Spleen (tissue), 11 donors: ENCODE data around the gene RPL14. TPM values are rescaled to one million over a fixed set of nuclear protein-coding genes. Genes with fewer than 3 reads are reported as not detected.

ENCODE experiments used
- DNase-seq: peaks from one replicate; pipeline ENCODE4 v3.0.0-alpha.2; 2020
- H3K27ac ChIP-seq, 8 donors: fragments of 200-600 bp; sonication (generic) in 7 of 8; 1 replicate in 4 of 8; 2 replicates in 4 of 8; pipeline versions ENCODE4 v1.5.0 to v1.8.0; 2016 to 2021; ENCODE audit warnings: inconsistent platforms in 4 of 8, mild to moderate bottlenecking in 4 of 8, moderate library complexity in 1 of 8
- H3K27me3 ChIP-seq, 7 donors: fragments of 200-600 bp; sonication (generic) in 6 of 7; replicated peaks in 1 of 7; 1 replicate in 4 of 7; 2 replicates in 3 of 7; pipeline versions ENCODE4 v1.5.0 to v1.8.0; 2016 to 2021; ENCODE audit warnings: inconsistent platforms in 3 of 7, mild to moderate bottlenecking in 1 of 7
- H3K36me3 ChIP-seq, 6 donors: fragments of 200-600 bp; sonication (generic) in 5 of 6; 1 replicate in 4 of 6; 2 replicates in 2 of 6; pipeline versions ENCODE4 v1.5.0 to v1.8.0; 2016 to 2021; ENCODE audit warnings: inconsistent platforms in 2 of 6
- H3K4me1 ChIP-seq, 6 donors: fragments of 200-600 bp; sonication (generic) in 5 of 6; 1 replicate in 3 of 6; 2 replicates in 3 of 6; pipeline versions ENCODE4 v1.5.0 to v1.8.0; 2016 to 2021; ENCODE audit warnings: inconsistent platforms in 3 of 6
- H3K4me3 ChIP-seq, 8 donors: fragments of 200-600 bp; sonication (generic) in 7 of 8; 1 replicate in 4 of 8; 2 replicates in 4 of 8; pipeline versions ENCODE4 v1.5.0 to v1.8.0; 2016 to 2021; ENCODE audit warnings: inconsistent platforms in 4 of 8, mild to moderate bottlenecking in 4 of 8, moderate library complexity in 2 of 8
- H3K9me3 ChIP-seq, 8 donors: fragments of 200-600 bp; sonication (generic) in 7 of 8; 1 replicate in 4 of 8; 2 replicates in 4 of 8; pipeline versions ENCODE4 v1.5.0 to v1.8.0; 2016 to 2021; ENCODE audit warnings: inconsistent platforms in 4 of 8
- POLR2A ChIP-seq, 3 donors: fragments of 450-650 bp; IDR thresholded peaks; one replicate each; pipeline ENCODE4 v1.5.1; 2017; ENCODE audit warnings: antibody characterized with exemption in 3 of 3, mild to moderate bottlenecking in 1 of 3
- POLR2AphosphoS5 ChIP-seq, 3 donors: sonication (generic); formaldehyde crosslinking; IDR thresholded peaks; one replicate each; pipeline ENCODE4 v1.5.1; 2017; ENCODE audit warnings: antibody characterized with exemption in 3 of 3
- WGBS, 5 donors: extraction: QIAGEN DNeasy Blood & Tissue Kit in 3 of 5; methylation state at CpG; one replicate each; pipeline versions ENCODE4 v1.1.5 to v1.1.7; 2013 to 2018; 5-methylcytosine and 5-hydroxymethylcytosine counted together
- intact Hi-C: fragments of 100-400 bp; cut with DNase I; formaldehyde crosslinking; loops from one replicate; pipeline ENCODE4 v1.15.0; 2023; ENCODE audit warnings: low total_unique reads
- polyA plus RNA-seq, 3 donors: library from polyadenylated mRNA; stranded (reverse); fragments of 200-250 nt; gene quantifications; one replicate each; pipeline ENCODE4 v1.2.1, GENCODE V29; 2013
- total RNA-seq, 7 donors: library from RNA; depleted of rRNA in 3 of 7; stranded (reverse); fragments of >200 nt in 3 of 7; fragmentation: NEBNext Ultra II Directional in 4 of 7; extraction: Animal tissue kit (Norgen Biotek cat#: 25700) in 4 of 7; gene quantifications; one replicate each; pipeline versions ENCODE4 v1.1.0 to v1.2.1, GENCODE V29; 2016 to 2021
- TF ChIP-seq, protein P1 (sequence below), 11 experiments: fragments of 200-600 bp in 7 of 11; fragments of 450-650 bp in 4 of 11; sonication (generic) in 4 of 11; IDR thresholded peaks in 8 of 11; conservative IDR thresholded peaks in 3 of 11; 1 replicate in 7 of 11; 2 replicates in 4 of 11; pipeline versions ENCODE4 v1.4.0 to v1.8.0; 2016 to 2021; ENCODE audit warnings: antibody characterized with exemption in 11 of 11, inconsistent platforms in 4 of 11, mild to moderate bottlenecking in 1 of 11
- donor health status: healthy with polysubstance abuse.
- donor health status: DM: no; HTN: no; CAD: no; lungs with moderate emphysema.
- donor health status: DM: no; HTN: no; CAD: no.
- donor health status: Bipolar disorder and iron deficiency.
- donor health status: healthy.
- donor health status: DM: no; HTN: no; CAD: no.
- donor health status: DM: yes; HTN: yes; CAD: no.

RPL14 gene
- total and polyA plus RNA-seq, 10 donors: 292 to 2,856 (median 1,317) TPM

DNA sequence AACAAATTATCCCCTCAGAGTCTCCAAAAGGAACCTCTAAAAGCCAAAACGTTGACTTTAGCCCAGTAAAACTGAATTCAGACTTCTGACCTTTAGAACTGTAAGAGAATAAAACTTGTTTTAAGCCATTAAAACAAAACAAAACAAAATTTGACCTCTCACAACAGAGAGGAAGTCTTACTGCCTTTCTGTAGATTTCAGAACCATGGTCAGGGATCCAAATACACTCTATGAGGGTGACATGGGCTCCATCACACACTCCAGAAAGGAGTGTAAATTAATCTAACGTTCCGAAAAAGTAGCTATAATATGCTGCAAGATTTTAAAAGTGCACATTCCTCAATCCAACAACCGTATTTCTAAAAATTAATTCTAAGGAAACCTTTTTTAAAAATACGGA lies 19.2 kb upstream of the RPL14 start:
- H3K27ac ChIP-seq: no peak overlapping the region
- H3K4me3 ChIP-seq: no peak overlapping the region
- H3K27me3 ChIP-seq: no peaks in the 10 kb centered on the region
- no peaks in the 10 kb centered on the region for H3K9me3 ChIP-seq
- no peaks in the 10 kb centered on the region for H3K4me1 ChIP-seq
- 79 to 87% (median 83%) methylated on average over 5 of the region's 5 CpGs for WGBS, 5 donors
- H3K36me3 ChIP-seq: no peaks in the 10 kb centered on the region
- intact Hi-C loops: no loop called here
- DNase-seq: no peak
- TF ChIP-seq, protein P1, sequence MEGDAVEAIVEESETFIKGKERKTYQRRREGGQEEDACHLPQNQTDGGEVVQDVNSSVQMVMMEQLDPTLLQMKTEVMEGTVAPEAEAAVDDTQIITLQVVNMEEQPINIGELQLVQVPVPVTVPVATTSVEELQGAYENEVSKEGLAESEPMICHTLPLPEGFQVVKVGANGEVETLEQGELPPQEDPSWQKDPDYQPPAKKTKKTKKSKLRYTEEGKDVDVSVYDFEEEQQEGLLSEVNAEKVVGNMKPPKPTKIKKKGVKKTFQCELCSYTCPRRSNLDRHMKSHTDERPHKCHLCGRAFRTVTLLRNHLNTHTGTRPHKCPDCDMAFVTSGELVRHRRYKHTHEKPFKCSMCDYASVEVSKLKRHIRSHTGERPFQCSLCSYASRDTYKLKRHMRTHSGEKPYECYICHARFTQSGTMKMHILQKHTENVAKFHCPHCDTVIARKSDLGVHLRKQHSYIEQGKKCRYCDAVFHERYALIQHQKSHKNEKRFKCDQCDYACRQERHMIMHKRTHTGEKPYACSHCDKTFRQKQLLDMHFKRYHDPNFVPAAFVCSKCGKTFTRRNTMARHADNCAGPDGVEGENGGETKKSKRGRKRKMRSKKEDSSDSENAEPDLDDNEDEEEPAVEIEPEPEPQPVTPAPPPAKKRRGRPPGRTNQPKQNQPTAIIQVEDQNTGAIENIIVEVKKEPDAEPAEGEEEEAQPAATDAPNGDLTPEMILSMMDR (IDR thresholded peaks at IDR 0.05 in 8 of 11, conservative IDR thresholded peaks at IDR 0.05 in 3 of 11): no peak
- no peak for TF ChIP-seq POLR2AphosphoS5 (IDR thresholded peaks at IDR 0.05)
- no peak for TF ChIP-seq POLR2A (IDR thresholded peaks at IDR 0.05)

GRCh38 chr3:40445062-40445461 lies 12.1 kb upstream of the RPL14 start:
- H3K27me3 ChIP-seq: no peaks in the 10 kb centered on the region
- H3K4me3 ChIP-seq: no peak overlapping the region
- peaks cover 0 to 14% (median 5%) of the 10 kb centered on the region in 6 donors for H3K36me3 ChIP-seq
- H3K4me1 ChIP-seq: no peaks in the 10 kb centered on the region
- TF ChIP-seq POLR2AphosphoS5 (IDR thresholded peaks at IDR 0.05): no peak
- TF ChIP-seq, protein P1 (IDR thresholded peaks at IDR 0.05 in 8 of 11, conservative IDR thresholded peaks at IDR 0.05 in 3 of 11): no peak
- TF ChIP-seq POLR2A (IDR thresholded peaks at IDR 0.05): no peak
- DNase-seq: no peak
- no peak overlapping the region for H3K27ac ChIP-seq
- H3K9me3 ChIP-seq: no peaks in the 10 kb centered on the region
- 91 to 95% (median 93%) methylated on average over 7 to 9 of the region's 9 CpGs for WGBS, 5 donors
- intact Hi-C loops: no loop called here

- no peaks in the 10 kb centered on the region for H3K4me1 ChIP-seq
- H3K27ac ChIP-seq: no peak overlapping the region
- 70 to 86% (median 80%) methylated on average over 4 of the region's 4 CpGs for WGBS, 5 donors
- intact Hi-C loops: no loop called here
- no peak overlapping the region for H3K4me3 ChIP-seq
- H3K36me3 ChIP-seq: peaks cover 0 to 22% (median 7%) of the 10 kb centered on the region in 6 donors
- DNase-seq: no peak
- TF ChIP-seq, protein P1 (IDR thresholded peaks at IDR 0.05 in 8 of 11, conservative IDR thresholded peaks at IDR 0.05 in 3 of 11): no peak
- TF ChIP-seq POLR2A (IDR thresholded peaks at IDR 0.05) (no peak), POLR2AphosphoS5 (IDR thresholded peaks at IDR 0.05) (no peak)
- H3K27me3 ChIP-seq: no peaks in the 10 kb centered on the region
- no peaks in the 10 kb centered on the region for H3K9me3 ChIP-seq
Observed at GRCh38 chr3:40445880-40446279, 11.3 kb upstream of the RPL14 start.

DNA sequence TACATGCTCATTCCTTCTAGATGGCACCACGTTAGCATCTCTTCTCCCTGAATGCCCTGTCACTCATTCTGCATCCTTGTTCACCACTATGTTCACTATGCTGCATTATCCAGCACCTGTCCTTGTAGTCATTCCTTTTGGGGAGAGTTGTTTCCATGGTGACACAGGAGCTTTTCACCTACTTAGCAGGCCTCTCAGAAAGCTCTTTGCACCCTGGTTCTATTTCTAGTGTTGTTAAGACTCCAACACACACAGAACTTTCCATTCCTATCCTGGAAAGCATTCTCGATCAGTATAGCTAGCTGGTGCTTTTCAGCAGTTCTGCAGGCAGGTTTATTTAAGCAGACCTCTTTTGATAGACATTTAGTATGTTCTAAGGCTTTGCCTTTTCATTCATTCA lies 6.7 kb upstream of the RPL14 start:
- WGBS, 5 donors: 82 to 93% (median 89%) methylated on average over 2 of the region's 2 CpGs
- Histone ChIP-seq H3K36me3 (peaks cover 0 to 24% (median 6%) of the 10 kb centered on the region in 6 donors), H3K27ac (no peak overlapping the region), H3K4me3 (no peak overlapping the region), H3K9me3 (no peaks in the 10 kb centered on the region), H3K4me1 (peaks cover 5 to 28% (median 20%) of the 10 kb centered on the region in 6 donors), H3K27me3 (no peaks in the 10 kb centered on the region)
- no peak for DNase-seq
- TF ChIP-seq, protein P1 (IDR thresholded peaks at IDR 0.05 in 8 of 11, conservative IDR thresholded peaks at IDR 0.05 in 3 of 11): no peak
- TF ChIP-seq POLR2AphosphoS5 (IDR thresholded peaks at IDR 0.05) (no peak), POLR2A (IDR thresholded peaks at IDR 0.05) (no peak)
- intact Hi-C loops: loop anchor here (10.0 kb wide), 2 partner anchors 74 to 136 kb away; partner anchors contain the start of gene ZNF621
